Right atrium auricular region (tissue), 2 donors: ENCODE results near the gene SLC25A22. TPM values are rescaled to one million over a fixed set of nuclear protein-coding genes. Genes with fewer than 3 reads are reported as not detected.

Experiments used
- DNase-seq: peaks from one replicate; pipeline ENCODE4 v3.0.0-alpha.2; 2019; ENCODE audit warnings: low spot score
- H3K27ac ChIP-seq, 2 donors: fragments of 200-600 bp; sonication (generic); 1 replicate in 1 of 2; 2 replicates in 1 of 2; pipeline ENCODE4 v1.5.1; 2016 to 2019
- H3K27me3 ChIP-seq, 2 donors: fragments of 200-600 bp; sonication (generic); one replicate each; pipeline versions ENCODE4 v1.5.1 to v1.6.0; 2017 to 2019
- H3K36me3 ChIP-seq: fragments of 200-600 bp; sonication (generic); one replicate; pipeline ENCODE4 v1.5.1; 2016
- H3K4me1 ChIP-seq, 2 donors: fragments of 200-600 bp; sonication (generic); one replicate each; pipeline versions ENCODE4 v1.5.1 to v1.6.0; 2017 to 2019
- H3K4me3 ChIP-seq, 2 donors: fragments of 200-600 bp; sonication (generic); 1 replicate in 1 of 2; 2 replicates in 1 of 2; pipeline ENCODE4 v1.5.1; 2017 to 2019; ENCODE audit warnings: mild to moderate bottlenecking in 1 of 2, moderate library complexity in 1 of 2
- H3K9me3 ChIP-seq, 2 donors: fragments of 200-600 bp; sonication (generic); one replicate each; pipeline ENCODE4 v1.5.1; 2019
- total RNA-seq, 2 donors: library from RNA; depleted of rRNA; stranded (reverse); fragments of >200 nt; gene quantifications; one replicate each; pipeline ENCODE4 v1.1.0, GENCODE V29; 2016
- TF ChIP-seq, protein P1 (sequence below), 2 donors: fragments of 200-600 bp; sonication (generic); IDR thresholded peaks; one replicate each; pipeline ENCODE4 v1.5.1; 2019; ENCODE audit warnings: antibody characterized with exemption in 2 of 2

The SLC25A22 gene
- total RNA-seq, 2 donors from 2014 or later: 2.7 to 5.6 TPM

DNA sequence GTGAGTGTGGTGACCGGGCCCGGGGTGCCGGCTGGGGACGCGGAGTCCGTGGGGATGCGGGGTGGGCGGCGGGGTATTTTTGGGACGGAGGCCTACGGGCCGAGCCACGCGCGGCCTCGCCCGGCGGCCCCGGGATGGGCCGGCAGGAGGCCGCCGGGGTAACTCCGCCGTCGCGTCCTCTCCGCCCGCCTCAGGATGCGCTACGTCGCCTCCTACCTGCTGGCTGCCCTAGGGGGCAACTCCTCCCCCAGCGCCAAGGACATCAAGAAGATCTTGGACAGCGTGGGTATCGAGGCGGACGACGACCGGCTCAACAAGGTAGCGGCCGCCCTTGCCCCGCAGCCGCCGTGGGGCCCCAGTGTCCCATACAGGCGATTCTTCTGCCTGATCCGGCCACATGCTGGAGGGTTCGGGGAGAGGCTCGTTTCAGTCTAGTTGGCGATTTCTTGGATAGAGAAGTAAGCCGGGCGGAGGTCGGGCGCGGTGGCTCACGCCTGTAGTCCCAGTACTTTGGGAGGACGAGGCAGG lies 12.0 kb upstream of the SLC25A22 start:
- no peak for DNase-seq
- TF ChIP-seq, protein P1, sequence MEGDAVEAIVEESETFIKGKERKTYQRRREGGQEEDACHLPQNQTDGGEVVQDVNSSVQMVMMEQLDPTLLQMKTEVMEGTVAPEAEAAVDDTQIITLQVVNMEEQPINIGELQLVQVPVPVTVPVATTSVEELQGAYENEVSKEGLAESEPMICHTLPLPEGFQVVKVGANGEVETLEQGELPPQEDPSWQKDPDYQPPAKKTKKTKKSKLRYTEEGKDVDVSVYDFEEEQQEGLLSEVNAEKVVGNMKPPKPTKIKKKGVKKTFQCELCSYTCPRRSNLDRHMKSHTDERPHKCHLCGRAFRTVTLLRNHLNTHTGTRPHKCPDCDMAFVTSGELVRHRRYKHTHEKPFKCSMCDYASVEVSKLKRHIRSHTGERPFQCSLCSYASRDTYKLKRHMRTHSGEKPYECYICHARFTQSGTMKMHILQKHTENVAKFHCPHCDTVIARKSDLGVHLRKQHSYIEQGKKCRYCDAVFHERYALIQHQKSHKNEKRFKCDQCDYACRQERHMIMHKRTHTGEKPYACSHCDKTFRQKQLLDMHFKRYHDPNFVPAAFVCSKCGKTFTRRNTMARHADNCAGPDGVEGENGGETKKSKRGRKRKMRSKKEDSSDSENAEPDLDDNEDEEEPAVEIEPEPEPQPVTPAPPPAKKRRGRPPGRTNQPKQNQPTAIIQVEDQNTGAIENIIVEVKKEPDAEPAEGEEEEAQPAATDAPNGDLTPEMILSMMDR (IDR thresholded peaks at IDR 0.05): no peak
- Histone ChIP-seq H3K9me3 (no peaks in the 10 kb centered on the region), H3K27ac (peak overlapping the region; percentile 97 to 99), H3K36me3 (peaks cover 30% of the 10 kb centered on the region), H3K4me1 (peaks cover 0 to 39% of the 10 kb centered on the region in 2 donors), H3K27me3 (no peaks in the 10 kb centered on the region), H3K4me3 (peak overlapping the region; percentile 93 to 99)

DNA sequence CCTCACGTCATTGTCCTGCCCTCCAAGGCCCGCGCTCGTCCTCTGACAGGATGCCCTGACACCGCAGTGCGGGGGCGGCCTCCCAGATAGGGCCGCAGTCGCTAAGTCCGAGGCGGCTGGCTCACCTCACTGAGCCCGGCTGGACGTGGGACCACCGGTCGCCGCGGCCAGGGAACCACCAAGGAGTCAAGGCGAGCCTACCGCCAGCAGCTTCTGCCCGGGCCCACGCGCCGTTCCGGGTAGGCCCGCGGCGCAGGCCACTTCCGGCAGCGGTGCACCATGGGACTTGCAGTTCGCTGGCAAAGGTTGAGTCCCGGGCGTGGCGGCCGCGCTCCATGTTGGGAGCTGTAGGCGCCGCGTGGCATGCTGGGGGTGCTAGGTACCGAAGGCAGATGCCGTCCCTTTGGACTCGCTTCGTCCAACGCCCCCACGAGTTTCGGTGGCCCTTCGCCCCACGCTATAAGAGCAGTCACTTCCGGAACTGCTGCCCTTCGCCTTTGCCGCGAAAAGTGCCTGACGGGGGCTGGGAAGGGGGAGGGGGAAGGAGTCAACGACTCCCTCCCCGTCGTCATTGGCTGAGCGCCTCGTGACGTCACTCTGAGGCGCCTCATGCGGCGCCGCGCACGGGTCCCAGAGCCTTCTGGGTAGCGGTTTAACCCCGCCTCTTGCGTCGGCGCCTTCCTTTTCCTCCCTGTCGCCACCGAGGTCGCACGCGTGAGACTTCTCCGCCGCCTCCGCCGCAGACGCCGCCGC lies 11.4 kb upstream of the SLC25A22 start, which contains the start of gene RPLP2:
Gene RPLP2, plus strand, starts transcription at position 681 of the 753 bp plus-strand sequence. CDS start 268 bp downstream, outside the sequence.
- peaks cover 0 to 45% of the 10 kb centered on the region in 2 donors for H3K4me1 ChIP-seq
- TF ChIP-seq, protein P1 (IDR thresholded peaks at IDR 0.05): no peak
- DNase-seq: peak; percentile 99
- peaks cover 30% of the 10 kb centered on the region for H3K36me3 ChIP-seq
- H3K27ac ChIP-seq: peak within 1 kb of the TSS; percentile 97 to 99
- H3K9me3 ChIP-seq: no peaks in the 10 kb centered on the region
- peak within 1 kb of the TSS; percentile 93 to 99 for H3K4me3 ChIP-seq
- no peaks in the 10 kb centered on the region for H3K27me3 ChIP-seq

DNA sequence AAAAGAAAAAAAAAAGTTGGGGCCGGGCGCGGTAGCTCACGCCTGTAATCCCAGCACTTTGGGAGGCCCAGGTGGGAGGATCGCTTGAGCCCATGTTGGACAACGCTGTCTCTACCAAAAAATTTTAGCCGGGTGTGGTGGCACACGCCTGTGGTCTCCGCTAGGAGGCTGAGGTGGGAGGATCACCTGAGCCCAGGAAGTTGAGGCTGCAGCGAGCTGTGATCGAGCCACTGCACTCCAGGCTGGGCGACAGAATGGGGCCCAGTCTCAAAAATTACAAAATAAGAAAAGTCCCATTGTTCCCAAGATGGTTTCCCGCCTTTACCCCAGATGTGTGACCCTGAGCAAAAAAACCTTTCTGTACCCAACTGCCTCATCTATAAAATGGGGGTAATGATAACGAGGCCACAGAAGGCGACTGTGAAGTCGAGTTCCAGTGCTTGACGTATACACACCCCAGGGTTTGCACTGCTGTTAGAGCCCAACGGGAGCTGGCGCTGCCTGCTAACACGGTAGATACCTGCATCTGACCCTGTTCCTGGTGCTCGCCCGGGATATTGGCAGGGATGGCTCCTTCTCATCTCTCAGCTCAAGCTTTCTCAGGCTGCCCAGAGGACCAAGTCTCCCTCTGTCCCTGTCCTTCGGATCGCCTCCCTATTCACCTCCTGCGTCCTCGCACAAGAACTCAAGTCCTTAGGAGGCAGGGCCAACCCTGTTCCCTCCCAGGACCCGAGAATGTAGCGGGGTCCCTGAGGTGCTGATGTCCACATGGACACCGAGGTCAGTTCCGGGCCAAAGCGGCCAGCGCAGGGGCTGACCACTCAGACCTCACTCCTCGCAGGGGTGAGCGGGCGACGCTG lies 10.6 kb upstream of the SLC25A22 start:
- peak; percentile 93 for DNase-seq
- Histone ChIP-seq H3K4me1 (peaks cover 0 to 53% of the 10 kb centered on the region in 2 donors), H3K4me3 (peak overlapping the region; percentile 93 to 99), H3K36me3 (peaks cover 27% of the 10 kb centered on the region), H3K27ac (peak overlapping the region; percentile 97 to 99), H3K9me3 (no peaks in the 10 kb centered on the region), H3K27me3 (no peaks in the 10 kb centered on the region)
- TF ChIP-seq, protein P1 (IDR thresholded peaks at IDR 0.05): no peak

DNA sequence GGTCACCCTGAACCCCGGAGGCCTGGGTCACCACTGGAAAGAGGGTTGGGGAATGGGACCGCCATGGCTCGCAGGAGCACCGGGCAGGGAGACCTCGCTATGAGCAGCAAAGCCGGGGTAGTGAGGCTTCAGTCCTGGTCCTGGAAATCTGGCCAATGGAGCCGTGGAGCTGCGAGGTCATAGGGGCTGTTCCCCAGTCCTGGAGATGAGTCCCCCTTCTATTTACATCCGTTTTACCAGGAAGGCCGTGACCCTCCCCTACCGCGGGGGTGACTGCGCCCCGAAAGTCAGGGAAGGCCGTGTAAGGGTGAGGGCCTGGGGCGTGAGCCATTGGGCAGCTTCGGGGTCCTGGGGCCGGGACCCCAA lies 6.5 kb upstream of the SLC25A22 start:
- TF ChIP-seq, protein P1 (IDR thresholded peaks at IDR 0.05): no peak
- Histone ChIP-seq H3K4me3 (peak overlapping the region; percentile 53 to 64), H3K9me3 (no peaks in the 10 kb centered on the region), H3K4me1 (peaks cover 0 to 34% of the 10 kb centered on the region in 2 donors), H3K27me3 (no peaks in the 10 kb centered on the region), H3K27ac (peak overlapping the region; percentile 90 to 93), H3K36me3 (no peaks in the 10 kb centered on the region)
- DNase-seq: no peak

DNA sequence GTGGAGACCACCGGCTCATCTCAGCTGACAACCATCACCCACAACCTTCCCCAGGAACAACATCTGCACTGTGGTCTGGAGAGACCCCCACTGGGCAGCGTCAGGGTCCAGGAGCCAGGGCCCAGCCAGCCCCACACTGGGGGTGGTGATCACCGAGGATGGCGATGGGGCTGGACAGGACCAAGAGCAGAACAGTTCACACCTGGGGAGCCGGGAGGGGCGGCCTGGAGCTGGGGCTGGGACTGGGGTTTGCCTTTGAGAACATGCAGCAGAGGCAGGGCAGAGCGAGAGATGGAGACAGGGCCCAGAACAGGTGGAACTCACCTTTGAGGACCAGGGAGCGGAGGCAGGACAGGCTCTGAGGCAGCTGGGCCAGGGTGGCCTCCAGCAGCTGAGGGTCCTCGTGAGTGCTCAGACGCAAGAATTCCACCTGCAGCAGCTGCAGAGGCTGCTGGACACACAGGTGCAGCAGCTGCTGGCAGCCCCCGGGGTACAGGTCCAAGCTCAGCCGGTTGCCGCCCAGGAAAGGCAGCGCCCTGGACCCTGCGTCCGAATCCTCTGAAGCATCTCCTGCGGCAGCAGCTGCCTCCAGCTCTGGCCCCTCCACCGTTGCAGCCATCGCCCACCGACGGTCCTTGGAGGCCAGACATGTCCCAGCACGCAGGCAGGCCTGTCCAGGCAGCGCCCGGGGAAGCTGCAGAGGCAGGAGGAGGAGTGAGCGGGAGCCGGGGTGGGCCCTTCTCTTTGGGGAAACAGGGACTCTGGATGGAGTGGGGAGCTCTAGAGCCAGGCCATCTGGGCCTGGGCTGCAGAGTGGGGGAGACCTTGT lies 5.9 kb upstream of the SLC25A22 start:
- H3K4me3 ChIP-seq: peak overlapping the region in 1 of 2 donors; percentile 64
- TF ChIP-seq, protein P1 (IDR thresholded peaks at IDR 0.05): no peak
- peaks cover 0 to 37% of the 10 kb centered on the region in 2 donors for H3K4me1 ChIP-seq
- H3K36me3 ChIP-seq: no peaks in the 10 kb centered on the region
- no peak for DNase-seq
- no peak overlapping the region for H3K27ac ChIP-seq
- no peaks in the 10 kb centered on the region for H3K27me3 ChIP-seq
- H3K9me3 ChIP-seq: no peaks in the 10 kb centered on the region
